Osteoblast (primary cell): Measurements from ENCODE around the gene CORO2B. TPM values are rescaled to one million over a fixed set of nuclear protein-coding genes. Genes with fewer than 3 reads are reported as not detected.

Experiments used
- DNase-seq: peaks from one replicate; pipeline ENCODE4 v3.0.0; 2011; ENCODE audit warnings: low spot score, mixed read lengths; ENCODE audit not compliant: insufficient read length; ENCODE audit errors: missing footprints
- H2AFZ ChIP-seq: 2 replicates; pipeline ENCODE4 v1.6.0; 2011; ENCODE audit warnings: mild to moderate bottlenecking, low read length
- H3K27ac ChIP-seq: 2 replicates; pipeline ENCODE4 v1.5.1; 2011; ENCODE audit warnings: mild to moderate bottlenecking, low read depth, low read length, moderate library complexity
- H3K27me3 ChIP-seq: 2 replicates; pipeline ENCODE4 v1.6.0; 2012; ENCODE audit warnings: mild to moderate bottlenecking, control low read depth, inconsistent platforms, low read length, moderate library complexity; ENCODE audit not compliant: insufficient read depth
- H3K36me3 ChIP-seq: 2 replicates; pipeline ENCODE4 v1.5.1; 2011; ENCODE audit warnings: mild to moderate bottlenecking, low read length, control low read depth, moderate library complexity; ENCODE audit not compliant: insufficient read depth
- H3K4me1 ChIP-seq: 2 replicates; pipeline ENCODE4 v1.5.1; 2011; ENCODE audit warnings: mild to moderate bottlenecking, low read length, control low read depth, moderate library complexity; ENCODE audit not compliant: insufficient read depth
- H3K4me2 ChIP-seq: 2 replicates; pipeline ENCODE4 v1.6.0; 2011; ENCODE audit warnings: mild to moderate bottlenecking, low read length; ENCODE audit not compliant: insufficient read depth
- H3K4me3 ChIP-seq: fragments of 200-600 bp; sonication (generic); 3 replicates; pipeline ENCODE4 v1.5.1; 2012; ENCODE audit warnings: mild to moderate bottlenecking, low read length, inconsistent platforms; ENCODE audit not compliant: insufficient read depth
- H3K79me2 ChIP-seq: 2 replicates; pipeline ENCODE4 v1.6.0; 2012; ENCODE audit warnings: mild to moderate bottlenecking, low read length, control low read depth, inconsistent platforms; ENCODE audit not compliant: insufficient read depth
- H3K9me3 ChIP-seq: 2 replicates; pipeline ENCODE4 v1.5.1; 2011; ENCODE audit warnings: low read depth, low read length, control low read depth
- H4K20me1 ChIP-seq: 2 replicates; pipeline ENCODE4 v1.6.0; 2012; ENCODE audit warnings: mild to moderate bottlenecking, low read length, control low read depth; ENCODE audit not compliant: insufficient read depth
- total RNA-seq: library from RNA; depleted of rRNA; stranded (reverse); fragments of >200 nt; gene quantifications from 2 replicates; pipeline ENCODE4 v1.2.3, GENCODE V29; 2012
- TF ChIP-seq, protein P1 (sequence below): IDR thresholded peaks from 2 replicates; pipeline ENCODE4 v1.5.1; 2011; ENCODE audit warnings: mild to moderate bottlenecking, low read depth, low read length, moderate library complexity; ENCODE audit errors: extremely low read depth

Gene CORO2B
- total RNA-seq, 1 donor, result 10.5 TPM

DNA sequence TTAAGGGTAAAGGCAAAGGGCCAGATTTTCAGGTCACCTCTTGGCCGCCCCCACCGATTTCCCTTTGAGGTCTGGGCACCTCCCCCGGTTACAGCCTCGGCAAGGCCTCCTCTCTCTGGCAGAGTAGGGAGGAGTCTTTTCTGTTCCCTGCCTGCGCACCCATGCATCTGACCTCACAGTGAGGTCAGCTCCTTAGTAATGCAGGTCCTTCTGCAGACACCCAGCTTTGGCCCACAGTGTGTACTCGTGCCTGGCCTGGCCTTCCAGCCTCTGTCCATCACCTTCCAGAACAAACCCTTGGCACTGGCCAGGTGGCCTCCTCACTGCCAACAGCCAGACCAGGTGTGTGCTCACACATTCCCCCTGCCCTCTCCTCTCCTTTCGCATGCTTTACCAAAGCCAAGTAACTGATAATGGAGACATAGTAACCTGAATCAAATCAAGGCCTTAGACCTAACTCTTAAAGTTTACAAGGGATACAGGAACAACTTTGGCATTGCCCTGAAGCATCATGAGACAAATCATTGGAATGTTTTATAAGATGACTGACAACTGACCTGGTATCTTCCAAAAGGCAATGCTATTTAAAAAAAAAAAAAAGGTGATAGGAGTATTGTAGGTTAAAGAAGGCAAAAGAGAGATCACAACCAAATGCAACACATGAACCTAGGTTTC is 61.3 kb downstream of the CORO2B start:
- DNase-seq, result peak; percentile 91
- Histone ChIP-seq H3K4me2 (no peak overlapping the region), H3K36me3 (no peaks in the 10 kb centered on the region), H3K27ac (peak overlapping the region; percentile 70), H3K9me3 (no peaks in the 10 kb centered on the region), H3K4me3 (no peak overlapping the region), H3K27me3 (no peaks in the 10 kb centered on the region), H4K20me1 (no peaks in the 10 kb centered on the region), H3K4me1 (peaks cover 78% of the 10 kb centered on the region), H2AFZ (no peak overlapping the region), H3K79me2 (peaks cover 2% of the 10 kb centered on the region)
- TF ChIP-seq, protein P1, sequence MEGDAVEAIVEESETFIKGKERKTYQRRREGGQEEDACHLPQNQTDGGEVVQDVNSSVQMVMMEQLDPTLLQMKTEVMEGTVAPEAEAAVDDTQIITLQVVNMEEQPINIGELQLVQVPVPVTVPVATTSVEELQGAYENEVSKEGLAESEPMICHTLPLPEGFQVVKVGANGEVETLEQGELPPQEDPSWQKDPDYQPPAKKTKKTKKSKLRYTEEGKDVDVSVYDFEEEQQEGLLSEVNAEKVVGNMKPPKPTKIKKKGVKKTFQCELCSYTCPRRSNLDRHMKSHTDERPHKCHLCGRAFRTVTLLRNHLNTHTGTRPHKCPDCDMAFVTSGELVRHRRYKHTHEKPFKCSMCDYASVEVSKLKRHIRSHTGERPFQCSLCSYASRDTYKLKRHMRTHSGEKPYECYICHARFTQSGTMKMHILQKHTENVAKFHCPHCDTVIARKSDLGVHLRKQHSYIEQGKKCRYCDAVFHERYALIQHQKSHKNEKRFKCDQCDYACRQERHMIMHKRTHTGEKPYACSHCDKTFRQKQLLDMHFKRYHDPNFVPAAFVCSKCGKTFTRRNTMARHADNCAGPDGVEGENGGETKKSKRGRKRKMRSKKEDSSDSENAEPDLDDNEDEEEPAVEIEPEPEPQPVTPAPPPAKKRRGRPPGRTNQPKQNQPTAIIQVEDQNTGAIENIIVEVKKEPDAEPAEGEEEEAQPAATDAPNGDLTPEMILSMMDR, result no peak

GRCh38 chr15:68640791-68641331 is 62.1 kb downstream of the CORO2B start:
- no peak overlapping the region for H3K4me3 ChIP-seq
- H3K27ac ChIP-seq, result peak overlapping the region; percentile 68
- H3K27me3 ChIP-seq, result no peaks in the 10 kb centered on the region
- TF ChIP-seq, protein P1, result no peak
- peaks cover 73% of the 10 kb centered on the region for H3K4me1 ChIP-seq
- H2AFZ ChIP-seq, result peak overlapping the region; percentile 54
- H4K20me1 ChIP-seq, result no peaks in the 10 kb centered on the region
- H3K36me3 ChIP-seq, result no peaks in the 10 kb centered on the region
- DNase-seq, result peak; percentile 61
- peaks cover 2% of the 10 kb centered on the region for H3K79me2 ChIP-seq
- H3K9me3 ChIP-seq, result no peaks in the 10 kb centered on the region
- no peak overlapping the region for H3K4me2 ChIP-seq

DNA sequence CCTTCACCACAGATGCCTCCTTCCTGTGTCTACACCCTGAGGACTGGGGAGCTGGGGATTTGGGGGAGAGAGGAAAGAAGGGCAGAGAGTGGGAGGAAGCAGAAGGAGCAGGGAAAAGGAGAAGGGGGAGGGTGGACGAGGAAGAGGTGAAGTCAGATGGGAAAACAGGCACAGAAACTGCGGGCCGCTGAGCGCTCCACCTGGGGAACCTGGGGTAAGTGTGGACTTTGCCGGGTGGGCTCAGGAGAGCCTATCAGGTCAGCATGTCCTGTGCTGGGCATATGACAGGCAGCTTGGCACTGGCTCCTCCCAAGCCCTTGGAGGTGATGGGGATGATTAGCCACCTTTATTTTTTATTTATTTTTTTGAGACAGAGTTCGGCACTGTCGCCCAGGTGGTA is 62.6 kb downstream of the CORO2B start:
- H3K4me1 ChIP-seq, result peaks cover 73% of the 10 kb centered on the region
- H3K27me3 ChIP-seq, result no peaks in the 10 kb centered on the region
- TF ChIP-seq, protein P1, result no peak
- no peaks in the 10 kb centered on the region for H3K79me2 ChIP-seq
- H3K9me3 ChIP-seq, result no peaks in the 10 kb centered on the region
- H2AFZ ChIP-seq, result peak overlapping the region; percentile 54
- peak overlapping the region; percentile 68 for H3K27ac ChIP-seq
- H3K4me2 ChIP-seq, result no peak overlapping the region
- H3K36me3 ChIP-seq, result no peaks in the 10 kb centered on the region
- no peaks in the 10 kb centered on the region for H4K20me1 ChIP-seq
- no peak overlapping the region for H3K4me3 ChIP-seq
- DNase-seq, result peak; percentile 37

DNA sequence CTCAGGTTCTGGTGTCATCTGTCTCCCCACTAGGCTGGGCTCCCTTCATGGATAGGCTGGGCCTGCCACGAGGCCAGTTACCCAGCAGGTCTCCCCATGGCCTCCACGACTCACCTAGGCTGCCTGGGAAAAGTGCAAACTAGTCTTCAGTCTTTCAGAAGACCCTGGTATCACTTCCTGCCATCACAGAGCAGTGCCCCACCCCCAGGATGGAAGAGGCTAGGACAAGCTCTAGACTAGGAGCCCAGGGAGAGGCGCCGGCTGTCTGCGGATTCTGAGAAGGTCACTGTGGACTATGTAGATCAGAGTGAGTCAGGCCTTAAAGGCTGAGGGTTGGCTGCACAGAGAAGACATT is 63.7 kb downstream of the CORO2B start:
- no peaks in the 10 kb centered on the region for H3K27me3 ChIP-seq
- TF ChIP-seq, protein P1, result no peak
- H3K36me3 ChIP-seq, result no peaks in the 10 kb centered on the region
- H4K20me1 ChIP-seq, result no peaks in the 10 kb centered on the region
- peaks cover 69% of the 10 kb centered on the region for H3K4me1 ChIP-seq
- no peaks in the 10 kb centered on the region for H3K79me2 ChIP-seq
- peak overlapping the region; percentile 70 for H3K27ac ChIP-seq
- H3K4me2 ChIP-seq, result no peak overlapping the region
- no peak overlapping the region for H3K4me3 ChIP-seq
- no peak overlapping the region for H2AFZ ChIP-seq
- DNase-seq, result no peak
- no peaks in the 10 kb centered on the region for H3K9me3 ChIP-seq
